ENCODE data around the gene STARD5. TPM values are rescaled to one million over a fixed set of nuclear protein-coding genes. Genes with fewer than 3 reads are reported as not detected.

Gene STARD5
- total RNA-seq, 4 donors from 2014 or later, result 1.5 to 11.3 (median 8.5) TPM

- peaks cover 5 to 31% of the 10 kb centered on the region in 2 donors for H3K4me1 ChIP-seq
- TF ChIP-seq, protein P1, sequence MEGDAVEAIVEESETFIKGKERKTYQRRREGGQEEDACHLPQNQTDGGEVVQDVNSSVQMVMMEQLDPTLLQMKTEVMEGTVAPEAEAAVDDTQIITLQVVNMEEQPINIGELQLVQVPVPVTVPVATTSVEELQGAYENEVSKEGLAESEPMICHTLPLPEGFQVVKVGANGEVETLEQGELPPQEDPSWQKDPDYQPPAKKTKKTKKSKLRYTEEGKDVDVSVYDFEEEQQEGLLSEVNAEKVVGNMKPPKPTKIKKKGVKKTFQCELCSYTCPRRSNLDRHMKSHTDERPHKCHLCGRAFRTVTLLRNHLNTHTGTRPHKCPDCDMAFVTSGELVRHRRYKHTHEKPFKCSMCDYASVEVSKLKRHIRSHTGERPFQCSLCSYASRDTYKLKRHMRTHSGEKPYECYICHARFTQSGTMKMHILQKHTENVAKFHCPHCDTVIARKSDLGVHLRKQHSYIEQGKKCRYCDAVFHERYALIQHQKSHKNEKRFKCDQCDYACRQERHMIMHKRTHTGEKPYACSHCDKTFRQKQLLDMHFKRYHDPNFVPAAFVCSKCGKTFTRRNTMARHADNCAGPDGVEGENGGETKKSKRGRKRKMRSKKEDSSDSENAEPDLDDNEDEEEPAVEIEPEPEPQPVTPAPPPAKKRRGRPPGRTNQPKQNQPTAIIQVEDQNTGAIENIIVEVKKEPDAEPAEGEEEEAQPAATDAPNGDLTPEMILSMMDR (IDR thresholded peaks at IDR 0.05), result no peak
- no peak for TF ChIP-seq POLR2A (IDR thresholded peaks at IDR 0.05)
- no peak overlapping the region for H3K27ac ChIP-seq
- no peak for DNase-seq
- 58 to 70% methylated on average over 6 of the region's 6 CpGs for WGBS, 2 donors
- H3K4me3 ChIP-seq (replicated peaks in 1 of 3), result no peak overlapping the region
- no peaks in the 10 kb centered on the region for H3K27me3 ChIP-seq
- no peaks in the 10 kb centered on the region for H3K36me3 ChIP-seq
- no peaks in the 10 kb centered on the region for H3K9me3 ChIP-seq
- intact Hi-C loops (cut with DNase I), result no loop called here
These were observed 25.3 kb downstream of the STARD5 start for GRCh38 chr15:81298611-81299010.

GRCh38 chr15:81297603-81298575, 26.1 kb downstream of the STARD5 start:
- no peaks in the 10 kb centered on the region for H3K27me3 ChIP-seq
- H3K27ac ChIP-seq, result no peak overlapping the region
- TF ChIP-seq POLR2A (IDR thresholded peaks at IDR 0.05), result no peak
- TF ChIP-seq, protein P1 (IDR thresholded peaks at IDR 0.05), result no peak
- H3K36me3 ChIP-seq, result no peaks in the 10 kb centered on the region
- WGBS, 2 donors, result 92 to 95% methylated on average over 3 to 4 of the region's 4 CpGs
- DNase-seq, result no peak
- H3K4me1 ChIP-seq, result peaks cover 5 to 28% of the 10 kb centered on the region in 2 donors
- no peak overlapping the region for H3K4me3 ChIP-seq (replicated peaks in 1 of 3)
- no peaks in the 10 kb centered on the region for H3K9me3 ChIP-seq
- intact Hi-C loops (cut with DNase I), result no loop called here

- Histone ChIP-seq H3K9me3 (no peaks in the 10 kb centered on the region), H3K4me3 (replicated peaks in 1 of 3) (no peak overlapping the region), H3K36me3 (no peaks in the 10 kb centered on the region), H3K27me3 (no peaks in the 10 kb centered on the region), H3K27ac (peak overlapping the region in 2 of 3 donors; percentile 8 to 21), H3K4me1 (peaks cover 5 to 28% of the 10 kb centered on the region in 2 donors)
- no peak for DNase-seq
- TF ChIP-seq POLR2A (IDR thresholded peaks at IDR 0.05), result no peak
- TF ChIP-seq, protein P1 (IDR thresholded peaks at IDR 0.05), result no peak
- intact Hi-C loops (cut with DNase I), result no loop called here
- 80 to 81% methylated on average over 3 of the region's 3 CpGs for WGBS, 2 donors
These were observed 26.8 kb downstream of the STARD5 start for GRCh38 chr15:81297147-81297572.

DNA sequence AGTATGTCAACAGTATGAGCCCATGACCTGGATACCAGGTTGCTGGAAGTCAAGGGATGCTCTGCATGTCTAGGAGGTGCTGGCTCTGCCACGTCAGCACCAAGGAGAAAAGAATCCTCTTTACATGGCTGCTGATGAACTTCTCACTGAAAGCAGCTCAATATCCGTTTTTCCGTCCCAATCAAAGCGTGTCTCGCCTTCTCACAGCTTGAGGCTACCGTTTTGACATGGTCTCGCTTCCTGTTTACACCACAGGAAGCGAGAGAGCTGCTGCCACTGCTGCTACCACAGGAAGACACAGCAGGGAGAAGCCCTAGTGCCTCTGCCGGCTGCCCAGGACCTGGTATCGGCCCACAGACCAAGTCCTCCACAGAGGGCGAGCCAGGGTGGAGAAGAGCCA, 27.3 kb downstream of the STARD5 start:
- Histone ChIP-seq H3K36me3 (no peaks in the 10 kb centered on the region), H3K27me3 (no peaks in the 10 kb centered on the region), H3K4me3 (replicated peaks in 1 of 3) (no peak overlapping the region), H3K27ac (peak overlapping the region in 2 of 3 donors; percentile 21 to 25), H3K9me3 (no peaks in the 10 kb centered on the region), H3K4me1 (peaks cover 5 to 24% of the 10 kb centered on the region in 2 donors)
- WGBS, 2 donors, result 75 to 86% methylated on average over 11 of the region's 11 CpGs
- TF ChIP-seq, protein P1 (IDR thresholded peaks at IDR 0.05), result no peak
- TF ChIP-seq POLR2A (IDR thresholded peaks at IDR 0.05), result no peak
- intact Hi-C loops (cut with DNase I), result no loop called here
- DNase-seq, result peak; percentile 12 to 22

DNA sequence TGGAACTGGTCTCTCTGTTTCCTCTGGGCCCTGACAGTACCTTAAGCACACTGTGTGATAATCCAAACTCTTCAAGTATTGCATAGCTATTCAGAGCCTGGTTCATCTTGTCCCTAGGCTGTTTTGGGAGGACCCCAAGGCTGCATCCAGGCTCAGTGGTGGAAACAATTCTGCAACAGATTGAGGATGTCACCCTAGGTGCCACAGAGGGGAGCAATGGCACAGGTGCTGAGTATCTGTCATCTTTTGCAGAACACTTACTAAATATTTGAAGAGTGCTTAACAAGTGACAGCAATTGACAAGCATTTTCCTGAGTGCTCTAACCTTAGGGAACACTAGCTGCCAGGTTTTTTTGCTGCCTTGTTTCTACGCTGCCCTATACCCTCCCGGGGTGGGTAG, 27.8 kb downstream of the STARD5 start:
- Histone ChIP-seq H3K4me3 (replicated peaks in 1 of 3) (no peak overlapping the region), H3K27me3 (no peaks in the 10 kb centered on the region), H3K9me3 (no peaks in the 10 kb centered on the region), H3K27ac (peak overlapping the region in 1 of 3 donors; percentile 25), H3K36me3 (no peaks in the 10 kb centered on the region), H3K4me1 (peaks cover 5 to 22% of the 10 kb centered on the region in 2 donors)
- WGBS, 2 donors, result 71 to 75% methylated on average over 2 of the region's 2 CpGs
- TF ChIP-seq, protein P1 (IDR thresholded peaks at IDR 0.05), result no peak
- TF ChIP-seq POLR2A (IDR thresholded peaks at IDR 0.05), result no peak
- intact Hi-C loops (cut with DNase I), result no loop called here
- no peak for DNase-seq
